Activated naive CD8-positive, alpha-beta T cell treated with anti-CD3 and anti-CD28 coated beads, Interleukin-2, amount 50 U/mL, for 16 hours (primary cell): Measurements from ENCODE around the gene TOMM22.

ENCODE experiments used
- DNase-seq: peaks from one replicate; pipeline ENCODE4 v3.0.0-alpha.2; 2020; ENCODE audit warnings: low read depth, low spot score

The TOMM22 gene

DNA sequence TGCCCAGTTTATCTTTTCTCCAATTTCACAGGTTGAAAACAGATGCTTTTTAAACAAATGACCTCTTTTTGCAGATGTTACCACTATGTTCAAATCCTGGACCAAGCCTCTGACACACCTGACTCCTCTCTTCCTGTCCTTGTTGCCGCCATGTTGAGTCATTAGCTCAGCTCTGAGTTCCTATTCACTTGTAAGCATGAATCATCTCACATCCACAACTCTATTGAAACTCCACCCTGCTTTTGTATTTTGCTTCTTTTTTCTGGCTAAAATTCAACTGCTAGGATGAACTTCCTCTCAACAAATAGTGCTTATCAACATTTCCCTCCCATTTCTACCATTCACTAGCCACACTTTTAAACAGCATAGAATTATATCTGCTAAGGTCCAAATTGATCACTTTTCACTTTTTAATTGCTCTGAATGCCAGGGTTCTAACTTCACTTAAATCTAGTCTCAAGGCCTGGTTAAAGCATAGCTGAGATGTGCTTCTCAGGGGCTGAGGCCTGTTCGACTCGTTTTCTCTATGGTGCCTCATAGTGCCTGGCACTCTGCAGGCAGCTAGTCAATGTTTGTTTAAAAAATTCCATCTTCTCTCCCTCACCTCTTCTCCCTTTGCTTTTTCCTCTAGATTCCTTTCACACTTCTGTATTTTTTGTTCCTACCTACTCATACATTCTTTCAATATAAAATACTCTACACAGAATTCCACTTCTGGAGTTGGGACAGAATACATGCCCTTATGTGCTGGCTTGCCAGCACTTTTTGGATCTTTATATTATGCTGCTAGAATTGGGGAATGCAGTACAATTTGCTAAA, 15.1 kb downstream of the TOMM22 start:
- no peak for DNase-seq

- no peak for DNase-seq
Observed at GRCh38 chr22:38697425-38698089, 15.8 kb downstream of the TOMM22 start.

DNA sequence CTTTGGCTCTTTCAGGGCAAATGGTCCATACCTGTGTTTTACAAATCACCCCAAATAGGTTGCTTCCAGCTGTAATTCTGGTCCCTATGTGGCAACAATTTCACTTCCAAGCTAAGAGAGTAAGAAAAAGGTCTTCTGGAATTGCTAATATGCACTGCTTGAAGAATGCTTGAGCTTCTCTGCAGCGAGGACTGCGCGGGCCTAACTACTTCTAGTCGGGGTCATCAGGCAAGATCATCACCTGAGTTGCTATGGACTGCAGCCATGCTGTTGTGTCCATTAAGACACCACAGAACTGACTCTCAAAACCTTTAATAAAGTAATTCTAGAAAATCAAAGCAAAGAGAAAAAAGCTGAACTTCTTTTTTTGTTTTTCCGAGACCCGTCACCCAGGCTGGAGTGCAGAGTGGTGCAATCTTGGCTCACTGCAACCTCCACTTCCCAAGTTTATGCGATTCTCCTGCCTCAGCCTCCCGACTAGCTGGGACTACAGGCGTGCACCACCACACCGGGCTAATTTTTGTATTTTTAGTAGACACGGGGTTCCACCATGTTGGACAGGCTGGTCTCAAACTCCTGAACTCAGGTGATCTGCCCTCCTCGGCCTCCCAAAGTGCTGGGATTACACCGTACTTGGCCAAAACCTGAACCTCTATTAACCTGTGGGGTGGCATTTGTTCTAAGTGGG, 16.8 kb downstream of the TOMM22 start:
- no peak for DNase-seq

DNA sequence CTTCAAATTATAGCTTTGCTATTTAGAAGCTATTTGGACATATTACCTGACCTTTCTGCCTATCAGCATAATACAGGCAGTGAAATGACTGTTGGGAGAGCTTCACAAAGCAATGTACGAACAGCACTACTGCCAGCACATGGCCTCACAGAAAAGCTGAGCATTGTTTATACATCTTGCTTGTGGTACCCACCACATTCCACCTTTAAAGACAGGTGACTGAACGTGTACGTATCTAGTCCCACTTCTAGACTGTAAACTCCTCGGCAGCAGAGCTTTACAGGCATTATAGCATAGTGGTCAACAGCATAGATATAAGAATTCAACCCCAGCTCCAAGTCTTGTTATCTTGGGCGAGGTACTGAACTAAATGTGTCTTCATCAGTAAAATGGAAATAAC, 17.4 kb downstream of the TOMM22 start:
- DNase-seq, result no peak

DNA sequence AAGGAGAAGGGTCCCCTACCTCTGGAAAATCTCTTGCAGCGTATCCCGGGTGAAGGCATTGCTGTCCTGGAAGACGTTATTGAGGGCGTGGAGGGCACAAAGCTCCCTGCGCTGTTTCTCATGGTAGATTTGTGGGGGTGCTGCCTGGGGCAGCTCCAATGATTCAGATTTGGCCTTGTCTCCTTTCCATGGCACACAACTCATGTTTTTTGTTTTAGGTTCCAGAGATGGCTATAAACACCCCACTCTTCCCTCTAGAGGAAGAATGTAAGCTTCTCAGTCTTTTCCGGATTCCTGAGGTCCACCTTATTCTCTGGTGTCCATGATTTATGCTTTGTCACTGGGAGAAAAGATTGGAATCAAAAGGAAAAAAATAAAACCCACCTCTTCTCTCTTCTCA, 18.0 kb downstream of the TOMM22 start:
- DNase-seq, result no peak

- DNase-seq, result no peak
Observed at GRCh38 chr22:38700270-38700788, 18.6 kb downstream of the TOMM22 start.

DNA sequence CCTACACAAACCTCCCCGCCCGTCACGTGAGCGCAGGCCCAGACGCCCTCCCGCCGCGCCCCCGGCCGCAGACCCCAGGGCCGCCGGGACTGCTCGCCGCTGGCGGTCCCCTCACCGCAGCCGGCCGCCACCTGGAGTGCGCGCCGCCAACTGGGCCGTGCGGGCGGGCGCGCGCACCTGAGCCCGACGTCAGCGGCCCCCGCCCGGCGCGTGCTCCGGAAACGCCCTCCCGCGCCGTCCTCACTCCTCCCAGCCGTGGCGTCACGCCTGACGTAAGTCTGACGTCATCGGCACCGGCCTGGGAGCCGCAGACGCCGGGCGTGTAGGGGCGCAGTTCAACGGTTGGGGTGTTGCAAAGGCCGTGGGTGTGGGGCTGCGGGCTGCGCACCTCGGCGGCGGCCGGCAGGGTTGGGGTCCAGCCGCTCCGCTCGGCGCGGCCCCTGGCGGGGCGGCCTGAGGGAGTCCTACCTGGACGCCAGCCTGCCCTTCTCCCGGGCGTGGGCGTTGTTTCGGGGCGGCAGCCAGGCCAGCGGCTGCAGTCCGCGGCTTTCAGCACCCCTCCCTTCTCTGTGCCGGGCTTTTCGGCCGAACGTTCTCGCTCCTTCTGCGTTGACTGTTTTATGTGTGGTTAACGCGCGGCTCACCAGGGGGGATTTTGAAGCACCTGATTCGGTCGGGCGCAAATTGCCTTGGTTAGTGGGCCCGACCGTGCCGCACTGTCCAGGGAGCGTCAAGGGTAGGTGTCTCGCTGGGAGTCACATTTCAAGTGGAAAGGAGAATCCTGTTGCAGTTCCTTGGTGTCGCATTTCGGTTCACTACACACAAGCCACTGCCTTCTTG, 19.3 kb downstream of the TOMM22 start, which contains the start of gene JOSD1:
Gene JOSD1, minus strand, starts transcription at position 155 of the 840 bp plus-strand sequence. CDS start 956 bp downstream, outside the sequence.
- peak; percentile 88 for DNase-seq

DNA sequence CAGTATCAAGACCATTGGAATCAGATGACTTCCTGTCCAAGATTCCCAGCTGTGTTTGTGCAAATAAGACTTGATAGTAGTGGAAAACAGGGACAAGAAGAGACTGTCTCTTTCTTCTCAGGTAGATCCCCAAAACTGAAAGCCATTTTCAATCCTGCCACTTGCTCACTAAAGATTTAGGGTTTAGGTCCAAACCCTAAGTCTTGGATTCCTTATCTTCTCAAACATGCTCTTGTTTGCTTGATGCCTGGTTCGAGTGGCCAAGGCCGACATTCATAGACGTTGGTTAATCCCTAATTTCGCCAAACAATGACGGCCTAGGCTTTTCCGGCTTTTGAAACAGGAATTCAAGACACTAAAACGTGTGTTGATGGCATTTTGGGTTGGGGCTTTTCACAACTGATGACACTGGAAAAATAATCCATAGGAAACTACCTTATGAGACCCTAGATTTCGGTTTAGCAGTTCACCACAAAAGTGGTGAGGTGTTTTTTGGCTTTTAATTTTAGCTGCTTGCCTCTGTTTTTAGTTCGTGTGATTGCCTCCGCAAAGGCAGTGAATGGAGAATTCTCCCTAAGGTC, 23.0 kb downstream of the TOMM22 start:
- no peak for DNase-seq

DNA sequence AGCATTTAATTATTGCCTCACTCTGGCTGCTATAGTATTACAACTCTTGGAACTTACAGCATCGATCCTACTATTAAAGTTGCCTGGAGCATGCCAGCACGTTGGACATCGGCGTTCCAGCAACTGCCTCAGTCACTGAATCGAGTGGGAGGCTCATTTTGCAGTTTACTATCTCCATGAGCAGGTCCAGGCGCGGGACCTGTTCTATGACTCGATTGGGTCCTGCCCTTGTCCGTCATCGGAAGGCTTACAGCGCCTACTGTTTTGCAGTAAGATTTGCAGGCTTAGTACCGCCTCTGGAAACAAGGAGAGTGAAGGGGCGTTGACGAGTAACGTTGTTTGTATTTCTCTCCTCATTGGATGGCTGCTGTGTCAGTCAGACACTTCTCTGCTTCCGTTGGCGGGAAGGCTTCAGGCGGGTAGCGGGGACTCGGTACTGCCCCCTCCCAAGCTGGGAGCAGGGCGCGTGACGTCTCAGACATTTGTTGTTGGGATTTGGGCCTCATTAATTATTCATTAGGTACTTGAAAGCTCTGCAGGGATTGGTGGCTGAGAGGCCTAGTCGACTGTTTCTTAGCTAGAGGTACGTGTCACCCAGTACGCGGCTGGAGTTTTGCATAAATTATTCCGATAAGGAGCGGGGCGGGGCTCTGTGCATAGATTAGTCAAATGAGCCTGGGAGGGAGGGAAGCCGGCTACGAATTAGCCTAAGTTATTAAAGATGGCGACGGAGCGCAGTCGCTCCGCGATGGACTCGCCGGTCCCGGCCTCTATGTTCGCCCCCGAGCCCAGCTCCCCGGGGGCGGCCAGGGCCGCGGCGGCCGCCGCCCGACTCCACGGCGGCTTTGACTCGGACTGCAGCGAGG, 23.7 kb downstream of the TOMM22 start, which contains the start of gene GTPBP1:
Gene GTPBP1, plus strand, starts transcription at position 710 of the 866 bp plus-strand sequence. Its CDS starts 12 bp downstream, at position 722.
- peak; percentile 94 for DNase-seq

DNA sequence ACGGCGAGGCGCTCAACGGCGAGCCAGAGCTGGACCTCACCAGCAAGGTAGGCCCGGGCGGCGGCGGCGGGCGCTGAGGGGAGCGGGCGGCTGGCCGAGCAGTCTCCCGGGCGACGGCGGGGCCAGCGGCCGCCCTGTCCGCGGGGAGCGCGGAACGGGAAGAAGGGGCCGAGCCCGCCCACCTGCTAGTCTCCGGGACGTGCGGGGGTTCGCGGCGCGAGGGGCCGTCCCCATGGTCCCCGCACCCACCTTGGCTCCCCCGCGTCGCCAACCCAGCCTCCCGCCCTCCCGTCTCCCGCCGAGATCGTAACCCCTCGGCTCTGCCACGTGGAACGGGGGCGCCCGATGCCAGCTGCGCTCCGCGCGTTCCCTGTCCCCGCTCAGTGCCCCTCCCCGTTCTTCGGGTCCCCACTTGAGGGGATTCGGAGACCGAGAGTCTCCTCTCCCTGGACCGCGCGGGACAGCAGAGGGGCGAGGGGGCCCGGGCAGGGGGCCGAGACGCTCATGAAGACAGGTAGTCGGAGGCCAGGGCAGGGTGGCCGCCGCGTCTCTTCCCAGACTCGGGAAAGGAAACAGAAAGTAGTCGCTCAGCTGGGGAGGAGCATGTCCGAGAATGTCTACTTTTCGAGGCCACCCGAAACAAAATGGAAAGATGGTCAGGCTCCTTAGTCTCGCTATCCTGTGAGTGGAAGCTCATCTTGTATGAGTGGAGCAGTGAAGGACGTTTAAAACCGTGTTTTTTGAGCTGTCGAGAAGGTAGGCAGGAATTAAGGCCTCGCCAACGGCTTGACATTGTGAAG, 24.5 kb downstream of the TOMM22 start:
- DNase-seq, result no peak

- no peak for DNase-seq
Observed at GRCh38 chr22:38706901-38707195, 25.1 kb downstream of the TOMM22 start.

- DNase-seq, result no peak
Observed at GRCh38 chr22:38707346-38707745, 25.6 kb downstream of the TOMM22 start.

DNA sequence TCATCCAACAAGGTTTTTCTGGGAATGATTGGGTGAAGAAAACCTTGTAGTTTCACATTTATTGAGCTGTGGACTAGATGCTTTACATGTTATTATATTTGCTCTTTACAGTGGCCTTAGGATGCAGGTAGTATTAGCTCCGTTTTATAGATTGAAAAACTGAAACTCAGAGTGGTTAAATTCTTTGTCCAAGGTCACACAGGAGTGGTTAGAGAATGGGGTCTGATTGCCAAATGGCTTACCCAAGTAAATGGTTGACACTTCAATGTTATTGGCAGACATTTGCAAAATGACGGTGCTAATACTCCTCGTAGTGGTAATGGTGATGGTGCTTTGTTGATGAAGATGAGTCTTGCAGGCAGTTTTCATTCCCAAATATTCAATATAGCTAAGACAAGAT, 26.2 kb downstream of the TOMM22 start:
- no peak for DNase-seq

- no peak for DNase-seq
Observed at GRCh38 chr22:38709306-38709705, 27.5 kb downstream of the TOMM22 start.

- DNase-seq, result no peak
Observed at GRCh38 chr22:38710351-38710750, 28.6 kb downstream of the TOMM22 start.

- DNase-seq, result no peak
Observed at GRCh38 chr22:38710866-38711265, 29.1 kb downstream of the TOMM22 start.

- DNase-seq, result no peak
Observed at GRCh38 chr22:38712486-38713207, 30.9 kb downstream of the TOMM22 start.

- DNase-seq, result no peak
Observed at GRCh38 chr22:38713921-38714320, 32.2 kb downstream of the TOMM22 start.
